GM19455 (cell line): ENCODE results near the gene TNFRSF6B.
"Not testable (repeated sequence)": the region's sequence is repeated elsewhere in the genome, so short reads cannot be mapped to it uniquely, and the experiment has no call there.

Experiments used
- ATAC-seq: cut with Tn5 transposase; IDR thresholded peaks from one replicate; pipeline ENCODE4 v1.9.1; 2021; ENCODE audit not compliant: unreplicated experiment

The TNFRSF6B gene, protein sequence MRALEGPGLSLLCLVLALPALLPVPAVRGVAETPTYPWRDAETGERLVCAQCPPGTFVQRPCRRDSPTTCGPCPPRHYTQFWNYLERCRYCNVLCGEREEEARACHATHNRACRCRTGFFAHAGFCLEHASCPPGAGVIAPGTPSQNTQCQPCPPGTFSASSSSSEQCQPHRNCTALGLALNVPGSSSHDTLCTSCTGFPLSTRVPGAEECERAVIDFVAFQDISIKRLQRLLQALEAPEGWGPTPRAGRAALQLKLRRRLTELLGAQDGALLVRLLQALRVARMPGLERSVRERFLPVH

GRCh38 chr20:63696628-63697356 lies at the start of gene TNFRSF6B:
TNFRSF6B (plus strand) TSS chr20:63696652; CDS start chr20:63696768, 116 bp downstream.
- ATAC-seq: no peak

DNA sequence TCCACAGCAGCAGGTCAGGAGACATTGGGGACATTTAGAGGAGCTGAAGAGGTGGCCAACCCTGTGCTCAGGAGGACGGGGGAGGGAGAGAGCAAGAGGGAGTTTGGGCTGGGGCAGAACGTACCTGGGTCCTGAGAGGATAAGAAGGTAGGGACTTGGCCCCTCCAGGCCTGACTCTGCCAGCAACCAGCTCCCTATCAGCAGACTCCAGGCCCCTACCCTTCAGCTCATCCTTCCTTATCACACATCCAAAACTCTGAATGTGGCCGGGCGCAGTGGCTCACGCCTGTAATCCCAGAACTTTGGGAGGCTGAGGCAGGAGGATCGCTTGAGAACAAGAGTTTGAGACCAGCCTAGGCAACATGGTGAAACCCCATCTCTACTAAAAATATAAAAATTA lies 48.3 kb upstream of the TNFRSF6B start:
- ATAC-seq: no peak

GRCh38 chr20:63648895-63649589 lies 47.4 kb upstream of the TNFRSF6B start:
- ATAC-seq: no peak

- ATAC-seq: not testable (repeated sequence)
These were observed 46.0 kb upstream of the TNFRSF6B start for GRCh38 chr20:63650486-63650885.

DNA sequence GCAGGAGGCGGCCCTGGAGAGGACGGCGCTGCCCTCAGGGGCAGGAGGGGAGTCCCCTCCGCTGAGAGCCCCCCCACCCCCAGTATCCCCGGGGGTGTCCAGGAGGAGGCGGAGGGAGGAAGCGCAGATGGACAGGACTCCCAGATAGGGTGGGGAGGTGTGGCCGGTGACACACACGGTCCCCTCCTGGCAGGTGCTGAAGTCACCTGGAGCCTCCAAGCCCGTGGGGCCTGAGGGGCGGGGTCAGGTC lies 44.6 kb upstream of the TNFRSF6B start:
- ATAC-seq: no peak

GRCh38 chr20:63652192-63652980 lies 44.1 kb upstream of the TNFRSF6B start:
- no peak for ATAC-seq

- no peak for ATAC-seq
These were observed 43.1 kb upstream of the TNFRSF6B start, which contains the start of gene STMN3 for GRCh38 chr20:63653041-63653973. STMN3 (minus strand) TSS chr20:63653424; CDS start chr20:63653345, 79 bp downstream.

DNA sequence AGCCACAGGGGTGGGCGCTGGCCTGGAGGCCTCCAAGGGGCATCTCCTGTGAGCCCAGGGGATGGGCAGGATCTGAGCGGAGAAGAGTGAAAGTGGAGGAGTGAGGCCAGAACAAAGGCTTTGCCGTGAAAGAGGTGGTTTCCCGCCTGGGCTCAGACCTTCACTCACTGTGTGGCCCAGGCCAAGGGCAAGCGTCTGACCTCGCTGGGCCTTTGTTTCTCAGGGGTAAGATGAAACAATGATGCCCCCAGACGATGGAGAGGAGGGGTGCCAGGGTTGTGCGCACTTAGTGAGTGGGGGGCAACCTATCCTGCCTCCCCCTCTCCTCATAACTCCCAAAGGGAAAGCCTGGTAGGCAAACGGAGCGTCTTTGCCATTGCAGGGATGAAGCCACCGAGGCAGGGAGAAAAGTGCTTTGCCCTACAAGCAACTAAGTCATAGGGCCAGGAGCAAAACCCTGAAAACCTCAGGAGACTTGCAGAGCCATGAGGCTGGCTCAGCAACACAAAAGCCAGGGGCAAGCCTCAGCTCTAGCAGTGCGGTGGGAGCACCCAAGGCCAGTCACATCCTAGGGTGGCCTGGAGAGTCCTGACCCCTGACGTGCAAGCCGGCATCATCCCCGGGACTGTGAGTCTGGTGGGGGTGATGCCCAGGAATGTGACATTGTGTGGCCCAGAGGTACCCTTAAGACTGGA lies 42.3 kb upstream of the TNFRSF6B start:
- no peak for ATAC-seq

DNA sequence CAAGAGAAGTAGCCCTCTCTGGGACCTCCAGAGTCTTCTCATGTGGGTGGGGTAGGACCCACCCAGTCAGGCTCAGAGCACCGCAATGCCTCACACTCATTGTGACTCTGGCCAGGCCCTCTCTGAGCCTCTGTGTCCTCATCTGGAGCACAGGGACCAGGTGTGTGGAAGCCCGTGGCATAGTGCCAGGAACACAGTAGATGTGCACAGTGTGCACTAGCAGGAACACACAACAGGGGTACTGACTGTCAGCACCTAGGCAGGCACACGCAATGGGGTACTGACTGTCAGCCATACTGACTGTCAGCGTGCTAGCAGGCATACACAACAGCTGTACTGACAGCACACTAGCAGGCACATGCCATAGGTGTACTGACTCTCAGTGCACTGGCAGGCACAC lies 41.2 kb upstream of the TNFRSF6B start:
- no peak for ATAC-seq

GRCh38 chr20:63656451-63656850 lies 40.0 kb upstream of the TNFRSF6B start:
- no peak for ATAC-seq

DNA sequence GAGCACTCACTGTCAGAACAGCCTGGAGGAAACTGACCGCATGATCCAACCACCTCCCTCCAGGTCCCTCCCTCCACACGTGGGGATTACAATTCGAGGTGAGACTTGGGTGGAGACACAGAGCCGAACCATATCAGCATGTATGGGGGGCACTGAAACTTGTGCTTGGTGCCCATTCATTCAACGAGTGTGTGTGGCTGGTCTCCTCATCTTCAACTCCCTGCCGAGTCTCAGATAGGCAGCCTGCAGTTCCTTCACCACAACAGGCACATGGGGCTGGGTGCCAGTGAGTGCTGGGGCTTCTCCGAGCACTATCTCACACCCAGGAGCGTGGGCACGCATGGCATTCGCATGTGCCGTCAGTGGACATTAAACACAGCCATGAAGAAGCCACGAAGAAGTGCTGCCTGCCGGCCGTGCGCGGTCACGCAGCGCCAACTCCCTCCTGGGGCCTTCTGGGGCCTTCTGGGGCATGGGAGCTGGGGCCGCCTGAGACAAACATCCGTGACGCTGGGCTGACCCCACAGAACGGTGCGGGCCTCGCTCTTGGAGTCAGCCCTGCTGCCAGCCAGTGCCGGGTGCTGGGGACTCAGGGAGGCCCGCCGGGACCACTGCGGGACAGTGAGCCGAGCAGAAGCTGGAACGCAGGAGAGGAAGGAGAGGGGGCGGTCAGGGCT lies 39.1 kb upstream of the TNFRSF6B start:
- ATAC-seq: no peak

GRCh38 chr20:63657937-63658748 lies 38.3 kb upstream of the TNFRSF6B start, which contains the start of gene RTEL1:
RTEL1 (plus strand) TSS chr20:63658312; CDS start chr20:63659403, 1,091 bp downstream.
- peak; percentile 79 for ATAC-seq

DNA sequence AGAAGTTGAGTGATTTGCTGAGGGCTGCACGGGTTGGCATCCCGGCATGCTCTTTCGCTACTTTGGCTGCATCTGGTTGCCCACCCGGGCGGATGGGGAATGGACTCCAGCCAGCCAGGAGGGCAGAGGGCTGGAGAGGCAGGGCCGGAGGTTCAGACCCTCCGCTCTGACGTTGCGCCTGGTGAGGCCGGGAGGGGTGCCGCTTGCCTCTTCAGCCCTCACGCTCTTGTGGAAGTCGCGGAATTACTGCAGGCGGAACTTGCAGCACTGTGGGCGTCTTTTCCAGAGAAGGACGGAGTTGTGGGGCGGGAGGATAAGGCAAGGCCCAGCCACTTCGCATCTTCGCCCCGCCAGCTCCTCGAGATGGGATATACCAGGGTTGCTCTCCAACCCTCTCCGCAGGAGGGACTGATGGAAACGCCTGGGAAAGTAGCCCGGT lies 37.7 kb upstream of the TNFRSF6B start:
- ATAC-seq: peak; percentile 19

DNA sequence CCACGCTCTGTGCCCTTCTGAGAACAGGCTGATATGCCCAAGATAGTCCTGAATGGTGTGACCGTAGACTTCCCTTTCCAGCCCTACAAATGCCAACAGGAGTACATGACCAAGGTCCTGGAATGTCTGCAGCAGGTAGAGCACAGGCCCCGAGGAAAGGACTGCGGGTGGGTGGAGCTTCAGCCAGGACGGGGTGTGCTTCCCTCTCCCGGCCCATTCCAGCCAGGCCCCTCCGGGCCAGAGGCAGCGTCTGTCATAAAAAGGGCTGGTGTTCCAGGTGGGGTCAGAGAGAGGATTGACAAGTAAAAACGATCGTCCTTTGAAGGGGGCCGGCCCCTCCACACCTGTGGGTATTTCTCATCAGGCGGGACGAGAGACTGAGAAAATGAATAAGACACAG lies 37.1 kb upstream of the TNFRSF6B start:
- ATAC-seq: no peak

DNA sequence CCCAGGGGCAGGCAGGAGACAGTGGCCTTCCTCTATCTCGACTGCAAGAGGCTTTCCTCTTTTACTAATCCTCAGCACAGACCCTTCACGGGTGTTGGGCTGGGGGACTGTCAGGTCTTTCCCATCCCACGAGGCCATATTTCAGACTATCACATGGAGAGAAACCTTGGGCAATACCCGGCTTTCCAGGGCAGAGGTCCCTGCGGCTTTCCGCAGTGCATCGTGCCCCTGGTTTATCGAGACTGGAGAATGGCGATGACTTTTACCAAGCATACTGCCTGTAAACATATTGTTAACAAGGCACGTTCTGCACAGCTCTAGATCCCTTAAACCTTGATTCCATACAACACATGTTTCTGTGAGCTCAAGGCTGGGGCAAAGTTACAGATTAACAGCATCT lies 36.3 kb upstream of the TNFRSF6B start:
- not testable (repeated sequence) for ATAC-seq

DNA sequence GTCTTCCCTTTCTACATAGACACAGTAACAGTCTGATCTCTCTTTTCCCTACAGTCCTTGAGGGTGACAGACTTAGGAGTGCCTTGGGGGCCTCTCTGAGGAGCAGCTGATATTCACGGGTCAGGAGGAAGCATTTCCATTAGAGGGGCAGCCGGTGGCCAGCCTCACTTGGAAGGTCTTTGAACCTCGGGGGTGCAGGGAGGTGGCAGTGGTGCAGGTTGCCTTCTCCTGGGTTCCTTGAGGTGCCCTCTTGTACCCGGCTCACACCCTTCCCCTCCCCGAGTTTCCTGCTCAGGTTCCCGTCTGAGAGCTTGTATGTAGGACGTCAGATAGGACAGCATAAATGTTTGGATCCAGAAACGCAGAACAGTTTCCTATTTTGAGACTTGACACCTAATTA lies 35.8 kb upstream of the TNFRSF6B start:
- ATAC-seq: no peak

GRCh38 chr20:63661108-63661507 lies 35.3 kb upstream of the TNFRSF6B start:
- ATAC-seq: no peak
